HG02852 (cell line): ENCODE data around the gene SLC52A3.
"Not testable (repeated sequence)": the region's sequence is repeated elsewhere in the genome, so short reads cannot be mapped to it uniquely, and the experiment has no call there.

Experiments used
- ATAC-seq: cut with Tn5 transposase; IDR thresholded peaks from one replicate; pipeline ENCODE4 v1.9.1; 2021; ENCODE audit warnings: mild to moderate bottlenecking, moderate library complexity; ENCODE audit not compliant: unreplicated experiment

The SLC52A3 gene

GRCh38 chr20:768426-768978 is at the start of gene SLC52A3:
SLC52A3 (minus strand) TSS chr20:768500; CDS start chr20:765774, 2,726 bp downstream.
- ATAC-seq: no peak

- ATAC-seq: no peak
Observed at GRCh38 chr20:815914-816606, 47.8 kb upstream of the SLC52A3 start.

GRCh38 chr20:815226-815625 is 46.9 kb upstream of the SLC52A3 start:
- ATAC-seq: no peak

- no peak for ATAC-seq
Observed at GRCh38 chr20:813390-813789, 45.1 kb upstream of the SLC52A3 start.

GRCh38 chr20:812435-812814 is 44.1 kb upstream of the SLC52A3 start:
- ATAC-seq: not testable (repeated sequence)

- ATAC-seq: not testable (repeated sequence)
Observed at GRCh38 chr20:811776-812434, 43.6 kb upstream of the SLC52A3 start.

- no peak for ATAC-seq
Observed at GRCh38 chr20:805713-806112, 37.4 kb upstream of the SLC52A3 start.

- no peak for ATAC-seq
Observed at GRCh38 chr20:801678-802077, 33.4 kb upstream of the SLC52A3 start.

GRCh38 chr20:800026-800425 is 31.7 kb upstream of the SLC52A3 start:
- not testable (repeated sequence) for ATAC-seq

- not testable (repeated sequence) for ATAC-seq
Observed at GRCh38 chr20:798746-799145, 30.4 kb upstream of the SLC52A3 start.

- no peak for ATAC-seq
Observed at GRCh38 chr20:796921-797320, 28.6 kb upstream of the SLC52A3 start.

GRCh38 chr20:792248-792647 is 23.9 kb upstream of the SLC52A3 start:
- ATAC-seq: no peak

- ATAC-seq: no peak
Observed at GRCh38 chr20:791056-791455, 22.8 kb upstream of the SLC52A3 start.

GRCh38 chr20:787825-788224 is 19.5 kb upstream of the SLC52A3 start:
- no peak for ATAC-seq

- no peak for ATAC-seq
Observed at GRCh38 chr20:779771-780170, 11.5 kb upstream of the SLC52A3 start.

GRCh38 chr20:776165-776564 is 7.9 kb upstream of the SLC52A3 start:
- no peak for ATAC-seq

- no peak for ATAC-seq
Observed at GRCh38 chr20:775679-776135, 7.4 kb upstream of the SLC52A3 start.

GRCh38 chr20:774660-775057 is 6.4 kb upstream of the SLC52A3 start:
- ATAC-seq: no peak

GRCh38 chr20:774016-774659 is 5.8 kb upstream of the SLC52A3 start:
- ATAC-seq: no peak

- no peak for ATAC-seq
Observed at GRCh38 chr20:772806-773205, 4.5 kb upstream of the SLC52A3 start.

GRCh38 chr20:771741-772464 is 3.6 kb upstream of the SLC52A3 start:
- ATAC-seq: no peak
